Glomerular endothelial cell (primary cell): Measurements from ENCODE around the gene GPR39. TPM values are rescaled to one million over a fixed set of nuclear protein-coding genes. Genes with fewer than 3 reads are reported as not detected.

ENCODE experiments used
- DNase-seq: peaks from one replicate; pipeline ENCODE4 v3.0.0-alpha.2; 2011; ENCODE audit warnings: low read depth, low spot score; ENCODE audit errors: extremely low read depth
- total RNA-seq: library from RNA; depleted of rRNA; stranded (reverse); fragments of >200 nt; gene quantifications from 2 replicates; pipeline ENCODE4 v1.2.3, GENCODE V29; 2015

Gene GPR39
- total RNA-seq, 1 donor from 2014 or later = 0.29 TPM

- DNase-seq = no peak
Observed at GRCh38 chr2:132407784-132408183, 8.8 kb upstream of the GPR39 start.

DNA sequence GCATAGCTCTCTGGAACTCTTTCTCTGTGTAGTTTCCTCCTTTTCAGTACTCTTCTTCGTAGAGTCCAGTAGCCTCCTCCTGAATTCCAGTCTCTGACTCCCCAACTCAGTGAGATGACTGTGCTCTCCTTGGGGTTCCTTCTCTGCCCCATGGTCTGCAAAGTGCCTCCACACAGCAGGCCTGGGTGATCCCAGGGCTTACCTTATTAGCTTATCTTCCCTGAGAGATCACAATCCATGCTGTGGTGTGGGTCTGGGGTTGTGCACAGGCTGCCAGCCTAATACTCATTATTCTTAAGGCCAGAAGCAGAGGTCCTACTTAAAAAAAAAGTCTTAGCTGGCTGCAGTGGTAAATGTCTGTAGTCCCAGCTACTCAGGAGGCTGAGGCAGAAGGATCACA lies 4.6 kb upstream of the GPR39 start:
- no peak for DNase-seq

DNA sequence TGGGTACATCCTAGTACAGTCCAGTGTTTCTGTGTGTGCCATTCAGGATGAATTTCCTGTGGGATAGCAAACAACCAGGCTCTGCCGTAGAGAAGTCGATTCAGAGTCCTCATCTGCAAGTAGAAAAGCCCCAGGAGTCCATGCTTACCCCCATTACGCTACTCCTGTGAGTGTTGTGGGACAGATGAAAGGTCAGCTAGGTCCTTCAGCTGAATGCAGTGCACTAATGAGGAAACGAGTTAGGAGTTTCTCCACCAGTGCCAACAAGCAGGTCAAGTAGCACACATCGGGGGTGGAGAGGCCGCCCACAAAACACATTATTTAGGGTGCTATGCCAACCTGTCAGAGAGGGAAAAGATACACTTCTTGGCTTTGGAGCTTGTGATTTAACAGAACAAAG lies 2.5 kb upstream of the GPR39 start:
- DNase-seq = no peak

DNA sequence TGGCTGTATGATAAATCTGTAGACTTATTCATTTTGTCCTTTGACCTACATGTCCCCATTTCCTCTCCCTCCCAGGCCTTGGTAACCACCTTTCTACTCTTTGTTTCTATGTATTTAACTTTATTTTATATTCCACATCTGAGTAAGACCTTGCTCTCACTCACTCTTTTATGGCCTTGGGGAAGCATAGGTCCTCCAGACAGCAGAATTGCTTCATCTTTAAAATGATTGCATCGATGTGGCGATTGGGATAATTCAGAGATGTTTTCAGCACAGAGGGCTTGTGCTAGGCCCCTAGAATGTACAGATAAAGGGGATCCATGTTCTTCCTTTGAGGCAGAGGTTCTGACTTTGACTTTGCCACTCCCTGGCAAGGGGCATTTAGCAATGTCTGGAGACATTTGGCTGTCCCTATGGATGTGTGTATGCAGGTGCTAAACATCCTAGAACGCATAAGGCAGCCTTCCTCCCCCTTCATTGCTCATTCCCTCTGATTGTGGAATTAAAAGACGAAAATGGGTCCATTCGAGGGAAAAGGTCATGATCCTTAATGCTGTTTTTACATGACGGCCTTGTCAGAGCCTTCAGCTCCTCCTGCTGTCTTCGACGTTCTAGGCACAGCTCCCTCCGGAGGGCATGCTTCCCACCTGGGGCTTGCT lies 1.2 kb upstream of the GPR39 start:
- no peak for DNase-seq

GRCh38 chr2:132415915-132416722 lies 486 bp upstream of the GPR39 start:
- DNase-seq = no peak

DNA sequence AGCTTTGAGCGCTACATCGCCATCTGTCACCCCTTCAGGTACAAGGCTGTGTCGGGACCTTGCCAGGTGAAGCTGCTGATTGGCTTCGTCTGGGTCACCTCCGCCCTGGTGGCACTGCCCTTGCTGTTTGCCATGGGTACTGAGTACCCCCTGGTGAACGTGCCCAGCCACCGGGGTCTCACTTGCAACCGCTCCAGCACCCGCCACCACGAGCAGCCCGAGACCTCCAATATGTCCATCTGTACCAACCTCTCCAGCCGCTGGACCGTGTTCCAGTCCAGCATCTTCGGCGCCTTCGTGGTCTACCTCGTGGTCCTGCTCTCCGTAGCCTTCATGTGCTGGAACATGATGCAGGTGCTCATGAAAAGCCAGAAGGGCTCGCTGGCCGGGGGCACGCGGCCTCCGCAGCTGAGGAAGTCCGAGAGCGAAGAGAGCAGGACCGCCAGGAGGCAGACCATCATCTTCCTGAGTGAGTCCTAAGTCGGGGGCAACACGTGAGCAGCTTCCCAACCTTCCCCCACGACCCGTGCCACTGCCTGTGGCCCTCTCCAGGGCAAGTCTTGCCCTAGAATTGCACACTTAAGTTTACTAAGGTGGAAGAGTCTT lies 928 bp downstream of the GPR39 start:
- no peak for DNase-seq

DNA sequence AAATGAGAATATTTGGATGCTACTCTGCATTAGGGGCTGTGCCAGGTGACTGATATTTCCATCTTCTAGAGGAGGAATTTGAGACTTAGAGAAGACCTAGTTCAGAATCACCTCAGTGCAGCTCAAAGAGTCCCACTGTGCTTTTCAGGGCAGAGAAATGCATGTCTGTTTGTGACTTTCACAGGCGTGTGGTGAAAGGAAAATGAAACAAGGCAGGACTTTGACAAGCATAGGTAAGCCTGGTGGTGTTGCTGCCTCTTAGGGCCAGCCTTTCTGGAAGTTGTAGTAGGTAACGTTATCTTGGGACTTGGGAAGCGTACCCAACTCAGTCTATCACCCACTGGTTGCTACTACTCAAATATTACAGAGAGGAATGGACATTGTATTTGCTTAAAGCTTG lies 2.6 kb downstream of the GPR39 start:
- DNase-seq = no peak

- no peak for DNase-seq
Observed at GRCh38 chr2:132419941-132420340, 3.3 kb downstream of the GPR39 start.

DNA sequence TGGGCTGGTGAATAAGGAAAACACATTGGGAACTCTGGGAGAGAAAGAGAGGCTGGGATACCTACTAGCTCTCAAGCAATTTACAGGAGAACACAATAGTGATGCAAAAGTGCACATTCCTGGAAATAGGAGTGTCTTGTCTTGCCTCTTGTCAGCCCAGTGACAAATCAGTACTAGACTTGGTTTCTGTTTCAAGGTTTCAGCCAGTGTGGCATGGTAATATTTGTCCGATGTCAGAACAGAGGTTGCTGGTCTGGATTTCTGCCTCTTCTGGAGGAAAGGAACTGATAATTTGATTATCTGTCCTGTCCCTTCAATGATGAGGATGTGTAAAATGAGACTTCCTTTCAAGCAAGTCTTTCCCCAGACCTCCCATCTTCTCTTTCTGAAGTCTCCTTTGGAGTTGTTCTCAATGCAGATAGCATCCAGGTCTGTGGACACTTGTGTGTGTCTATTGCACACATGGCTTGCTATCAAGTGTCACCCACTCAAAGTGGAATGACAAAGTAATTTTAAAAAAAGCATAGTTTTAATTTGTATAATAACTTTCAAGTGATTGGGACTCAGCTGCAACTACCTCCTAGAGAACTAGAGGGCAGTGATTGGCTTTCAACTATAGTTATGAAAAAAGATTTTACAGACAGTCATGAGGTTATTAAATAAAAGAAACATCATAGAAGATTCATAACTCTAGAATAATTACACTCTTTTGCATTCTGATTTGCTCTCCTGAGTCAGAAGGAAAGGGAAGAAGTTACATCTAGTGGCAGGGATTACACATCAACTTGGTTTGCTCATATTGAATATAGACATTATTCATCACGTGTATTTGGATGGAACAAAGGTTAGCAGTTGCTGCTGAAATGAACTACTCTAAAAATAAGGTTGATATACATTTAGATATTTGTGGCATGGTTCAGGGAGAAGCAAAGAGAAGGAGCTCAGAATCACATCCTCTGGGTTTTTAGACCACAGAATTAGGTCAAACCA lies 4.5 kb downstream of the GPR39 start:
- no peak for DNase-seq

DNA sequence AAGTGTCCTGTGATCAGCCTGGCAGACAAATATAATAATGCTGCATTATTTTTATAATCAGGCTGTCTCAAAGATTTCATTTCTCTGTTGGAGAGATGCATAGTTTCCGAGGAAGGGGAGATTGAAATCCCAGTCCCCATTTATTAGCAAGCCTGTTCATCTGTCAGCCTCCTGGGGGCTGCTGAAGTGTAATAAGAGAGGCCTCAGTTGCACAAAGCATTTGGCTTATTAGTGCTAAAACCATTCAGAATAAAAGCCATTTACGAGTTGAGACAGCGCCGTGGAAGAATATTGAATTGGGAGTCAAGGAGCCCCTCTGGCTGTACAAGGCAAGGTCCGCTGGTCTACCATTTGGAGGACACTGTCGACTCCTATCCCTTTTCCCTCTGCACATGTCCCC lies 6.1 kb downstream of the GPR39 start:
- DNase-seq = no peak

- no peak for DNase-seq
Observed at GRCh38 chr2:132424526-132425121, 8.0 kb downstream of the GPR39 start.

DNA sequence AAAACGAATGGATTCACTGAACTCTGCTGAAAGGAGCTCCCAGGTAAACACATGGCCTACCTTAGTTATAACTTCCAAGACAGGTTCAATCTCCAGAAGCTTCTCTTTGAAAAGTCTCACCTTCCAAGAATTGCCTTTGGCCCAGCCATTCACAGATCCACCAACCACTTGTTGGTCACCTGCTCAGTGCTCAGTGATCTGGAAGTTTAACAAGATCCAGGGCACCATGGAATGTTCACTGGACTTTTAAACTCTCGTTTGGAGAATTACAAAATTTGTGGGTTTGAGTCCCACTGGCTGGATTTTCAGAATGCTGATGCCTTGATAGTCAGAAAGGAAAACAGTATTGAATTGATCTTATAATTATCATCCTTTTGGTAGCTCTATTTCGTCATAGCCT lies 9.4 kb downstream of the GPR39 start:
- no peak for DNase-seq

DNA sequence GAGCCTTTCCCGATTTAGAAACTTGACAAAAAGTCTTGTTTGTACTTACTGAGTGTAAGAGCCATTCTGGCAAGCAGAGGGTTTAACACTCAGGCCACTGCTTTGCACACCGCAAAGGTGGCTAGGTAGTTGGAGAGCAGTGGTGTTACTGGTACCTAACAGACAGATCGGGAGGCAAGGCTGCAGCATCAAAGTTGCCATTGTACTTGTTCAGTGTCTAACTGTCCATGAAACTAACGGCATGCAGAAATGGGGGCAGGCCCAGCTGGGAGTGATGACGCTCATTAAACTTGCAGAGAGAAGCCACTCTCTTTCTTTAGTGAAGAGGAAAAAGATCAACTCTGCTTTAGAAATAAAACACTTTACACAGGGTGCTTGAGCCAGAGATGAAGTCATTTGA lies 10.1 kb downstream of the GPR39 start:
- no peak for DNase-seq

DNA sequence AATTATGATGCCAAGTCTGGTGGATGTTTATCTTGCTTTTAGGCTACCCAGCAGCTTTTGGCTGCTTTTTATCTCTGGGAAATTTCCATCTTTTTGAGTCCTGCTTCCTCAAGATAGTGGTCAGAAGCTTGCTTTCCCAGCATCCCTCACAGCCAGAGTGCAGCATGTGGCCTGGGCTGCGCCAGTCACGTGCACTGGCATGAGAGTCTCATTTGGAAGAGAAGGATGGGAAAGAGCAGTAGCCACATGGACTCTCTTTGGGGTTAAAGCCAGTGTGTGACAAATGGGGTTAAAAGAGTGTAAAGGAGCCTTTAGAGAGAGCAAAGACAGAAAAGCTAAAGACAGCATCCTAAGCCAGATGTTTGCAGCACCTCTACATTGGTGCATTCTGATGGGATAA lies 12.7 kb downstream of the GPR39 start:
- no peak for DNase-seq

GRCh38 chr2:132429941-132430573 lies 13.5 kb downstream of the GPR39 start:
- DNase-seq = no peak

GRCh38 chr2:132430895-132431294 lies 14.3 kb downstream of the GPR39 start:
- DNase-seq = no peak

DNA sequence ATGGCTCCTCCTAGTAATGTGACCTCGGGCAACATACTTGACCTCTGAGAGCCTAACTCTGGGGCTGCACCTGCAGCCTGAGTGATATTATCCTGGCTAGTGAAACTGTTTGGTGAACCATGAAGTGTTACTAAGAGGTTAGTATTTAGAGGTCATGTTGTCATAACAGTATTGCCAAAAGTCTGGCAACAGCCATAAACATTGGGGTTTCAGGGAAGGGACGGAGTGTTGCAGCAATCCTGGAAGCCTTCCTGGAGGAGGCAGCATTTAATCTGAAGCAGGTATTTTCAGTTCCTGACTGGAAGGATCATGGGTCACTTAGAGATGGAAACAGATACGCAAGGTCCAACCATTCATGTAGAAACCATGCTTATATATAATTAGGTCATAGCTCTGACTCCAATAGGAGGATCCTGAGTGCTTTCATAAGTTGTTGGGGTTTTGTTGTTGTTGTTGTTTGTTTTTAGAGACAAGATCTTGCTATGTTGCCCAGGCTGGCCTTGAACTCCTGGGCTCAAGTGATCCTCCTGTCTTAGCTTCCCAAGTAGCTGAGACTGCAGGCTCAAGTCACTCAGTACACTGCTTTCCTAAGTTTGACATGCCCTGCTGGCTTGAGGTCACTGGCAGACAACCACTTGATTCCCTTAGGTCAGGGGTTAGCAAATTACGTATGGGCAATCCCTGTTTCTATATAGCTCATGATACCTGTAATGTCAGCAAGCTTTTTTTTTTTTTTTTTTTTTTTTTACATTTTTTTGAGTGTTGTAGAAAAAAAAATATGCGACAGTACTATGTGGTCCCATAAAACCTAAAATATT lies 21.5 kb downstream of the GPR39 start:
- no peak for DNase-seq

DNA sequence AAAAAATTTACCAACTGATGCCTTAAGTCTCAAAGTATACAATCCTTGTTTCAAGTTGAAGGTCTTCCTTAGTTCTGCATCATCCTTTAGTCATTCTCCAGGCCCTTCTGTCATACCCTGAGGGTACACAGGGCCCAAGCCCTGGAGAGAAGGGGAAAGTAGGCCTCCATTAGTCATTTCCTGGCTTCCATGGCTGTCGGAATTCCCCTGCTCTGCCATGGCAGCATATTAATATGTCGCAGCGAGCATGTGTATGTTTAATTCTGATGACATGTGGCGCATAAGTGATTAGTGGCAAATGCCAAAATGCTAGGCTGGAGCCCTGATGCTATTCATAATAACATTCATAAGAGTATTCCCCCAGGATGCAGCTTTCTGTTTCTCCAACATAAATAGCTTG lies 22.1 kb downstream of the GPR39 start:
- no peak for DNase-seq

GRCh38 chr2:132439703-132440398 lies 23.2 kb downstream of the GPR39 start:
- DNase-seq = no peak
